Activated CD4-positive, alpha-beta T cell treated with anti-CD3 and anti-CD28 coated beads for 36 hours (primary cell): ENCODE results near the gene CFB. TPM values are rescaled to one million over a fixed set of nuclear protein-coding genes. Genes with fewer than 3 reads are reported as not detected.
"Not testable (repeated sequence)": the region's sequence is repeated elsewhere in the genome, so short reads cannot be mapped to it uniquely, and the experiment has no call there.

ENCODE experiments used
- ATAC-seq: fragments of 200-7000 bp; cut with Tn5 transposase; one replicate; pipeline ENCODE4 v1.10.0; 2021; ENCODE audit warnings: mild to moderate bottlenecking, moderate library complexity
- CTCF ChIA-PET: fragments of 350-600 bp; sonication (Branson Sonifier 250); formaldehyde crosslinking; loops from one replicate; lab custom pipeline; 2021; ENCODE audit warnings: antibody characterized with exemption; lab: Charles Lee
- POLR2A ChIA-PET: fragments of 350-600 bp; sonication (Branson Sonifier 250); formaldehyde crosslinking; loops from one replicate; lab custom pipeline; 2021; ENCODE audit warnings: antibody characterized with exemption, inconsistent platforms; lab: Charles Lee
- DNase-seq: peaks from one replicate; pipeline ENCODE4 v3.0.0-alpha.2; 2020
- H3K27ac Mint-ChIP-seq: one replicate; pipeline ENCODE4 v1.8.0; 2021; ENCODE audit warnings: mixed read lengths
- H3K27me3 Mint-ChIP-seq: one replicate; pipeline ENCODE4 v1.8.0; 2021; ENCODE audit warnings: mixed read lengths
- H3K36me3 Mint-ChIP-seq: one replicate; pipeline ENCODE4 v1.8.0; 2021; ENCODE audit warnings: low read depth, mixed read lengths
- H3K4me1 Mint-ChIP-seq: one replicate; pipeline ENCODE4 v1.8.0; 2021; ENCODE audit warnings: mixed read lengths
- H3K4me3 Mint-ChIP-seq: one replicate; pipeline ENCODE4 v1.8.0; 2021; ENCODE audit warnings: mild to moderate bottlenecking, moderate library complexity, mixed read lengths
- H3K9me3 Mint-ChIP-seq: one replicate; pipeline ENCODE4 v1.8.0; 2021; ENCODE audit warnings: low read depth, mixed read lengths
- intact Hi-C, 2 experiments: fragments of 100-400 bp; cut with DNase I in 1 of 2; cut with micrococcal nuclease in 1 of 2; formaldehyde crosslinking; loops; one replicate each; pipeline versions ENCODE4 v1.14.2 to v1.15.1; 2022 to 2024; cut with DNase I, micrococcal nuclease
- total RNA-seq, 2 experiments: library from RNA; stranded (reverse); gene quantifications; one replicate each; pipeline ENCODE4 v1.2.3, GENCODE V29; 2021

The CFB gene
- total RNA-seq, 2 experiments from 2014 or later = 0.69 to 0.96 TPM

DNA sequence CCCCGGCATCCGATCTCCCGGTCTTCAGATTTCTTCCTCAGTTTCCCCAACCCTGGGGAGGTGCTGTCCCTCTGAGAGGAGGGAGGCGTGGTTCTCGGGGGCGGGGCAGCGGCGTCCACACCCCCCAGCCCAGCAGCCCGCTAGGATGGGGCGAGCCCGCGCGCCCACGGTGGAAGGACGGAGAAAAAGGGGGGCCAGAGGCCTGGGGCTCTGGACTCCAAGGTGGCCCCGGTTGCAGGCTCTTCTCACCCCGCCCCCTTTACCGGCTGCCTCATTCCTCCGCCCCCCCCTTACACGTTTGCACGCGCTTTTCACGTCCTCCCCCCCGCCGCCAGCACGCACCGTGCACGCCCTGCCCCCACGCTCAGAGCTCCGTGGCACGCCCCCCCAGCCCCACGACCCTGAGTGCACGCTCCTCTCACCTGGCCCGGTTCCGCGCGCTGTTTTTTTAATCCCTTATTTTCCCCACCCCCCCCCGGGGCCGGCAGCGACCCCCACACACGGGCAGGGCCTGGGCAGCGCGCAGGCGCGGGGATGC is 44.4 kb upstream of the CFB start:
- POLR2A ChIA-PET = no interaction called here
- Mint-ChIP-seq H3K4me3 (peak overlapping the region; percentile 69), H3K27me3 (no peaks in the 10 kb centered on the region), H3K36me3 (peaks cover 3% of the 10 kb centered on the region), H3K27ac (peak overlapping the region; percentile 47), H3K9me3 (no peaks in the 10 kb centered on the region), H3K4me1 (peaks cover 26% of the 10 kb centered on the region)
- CTCF ChIA-PET = no interaction called here
- peak; percentile 3 for ATAC-seq
- DNase-seq = peak; percentile 79
- intact Hi-C loops = loop anchor here in 1 of 2 experiments (5.0 kb wide), 1 partner anchor 51 kb away; no protein-coding TSS in a partner anchor

- Mint-ChIP-seq H3K27me3 (no peaks in the 10 kb centered on the region), H3K4me3 (peak within 1 kb of the TSS; percentile 69), H3K27ac (peak within 1 kb of the TSS; percentile 78), H3K4me1 (peaks cover 25% of the 10 kb centered on the region), H3K9me3 (no peaks in the 10 kb centered on the region), H3K36me3 (peaks cover 2% of the 10 kb centered on the region)
- DNase-seq (peak; percentile 92), ATAC-seq (peak; percentile 63)
- POLR2A ChIA-PET = interaction anchor here (0.9 kb wide), 1 partner anchor 56 kb away, joined by 3 read pairs; no protein-coding TSS in a partner anchor
- intact Hi-C loops = loop anchor here (1.0 to 5.0 kb wide), 4 partner anchors 9 to 70 kb away; partner anchors contain the start of genes DXO (in 1 of the 2) and NEU1 (in 1 of the 2)
- CTCF ChIA-PET = interaction anchor here (0.6 to 1.1 kb wide), 3 partner anchors 28 to 235 kb away, joined by 3 to 4 read pairs (median 4); no protein-coding TSS in a partner anchor
Measured at GRCh38 chr6:31901953-31902643, 43.8 kb upstream of the CFB start, which contains the start of gene ZBTB12. TSS of gene ZBTB12 (minus strand) at chr6:31902086. CDS start at chr6:31901305, 781 bp downstream.

GRCh38 chr6:31903957-31904356 is 41.9 kb upstream of the CFB start:
- DNase-seq (no peak), ATAC-seq (no peak)
- intact Hi-C loops = loop anchor here in 1 of 2 experiments (5.0 kb wide), 1 partner anchor 48 kb away; no protein-coding TSS in a partner anchor
- Mint-ChIP-seq H3K27ac (no peak overlapping the region), H3K9me3 (no peaks in the 10 kb centered on the region), H3K36me3 (peaks cover 2% of the 10 kb centered on the region), H3K27me3 (no peaks in the 10 kb centered on the region), H3K4me1 (peaks cover 25% of the 10 kb centered on the region), H3K4me3 (no peak overlapping the region)
- ChIA-PET CTCF (interaction anchor here (0.6 to 1.6 kb wide), 4 partner anchors 21 to 211 kb away, joined by 3 to 6 read pairs (median 4); no protein-coding TSS in a partner anchor), POLR2A (no interaction called here)

- H3K27ac Mint-ChIP-seq = no peak overlapping the region
- H3K36me3 Mint-ChIP-seq = no peaks in the 10 kb centered on the region
- H3K9me3 Mint-ChIP-seq = no peaks in the 10 kb centered on the region
- CTCF ChIA-PET = interaction anchor here (1.1 to 1.6 kb wide), 2 partner anchors 47 to 75 kb away, joined by 3 to 6 read pairs; no protein-coding TSS in a partner anchor
- no peaks in the 10 kb centered on the region for H3K27me3 Mint-ChIP-seq
- H3K4me1 Mint-ChIP-seq = peaks cover 15% of the 10 kb centered on the region
- ATAC-seq (no peak), DNase-seq (no peak)
- intact Hi-C loops = no loop called here
- POLR2A ChIA-PET = interaction anchor here (1.2 kb wide), 1 partner anchor 82 kb away, joined by 3 read pairs; no protein-coding TSS in a partner anchor
- H3K4me3 Mint-ChIP-seq = no peak overlapping the region
Measured at GRCh38 chr6:31905041-31905440, 40.9 kb upstream of the CFB start.

DNA sequence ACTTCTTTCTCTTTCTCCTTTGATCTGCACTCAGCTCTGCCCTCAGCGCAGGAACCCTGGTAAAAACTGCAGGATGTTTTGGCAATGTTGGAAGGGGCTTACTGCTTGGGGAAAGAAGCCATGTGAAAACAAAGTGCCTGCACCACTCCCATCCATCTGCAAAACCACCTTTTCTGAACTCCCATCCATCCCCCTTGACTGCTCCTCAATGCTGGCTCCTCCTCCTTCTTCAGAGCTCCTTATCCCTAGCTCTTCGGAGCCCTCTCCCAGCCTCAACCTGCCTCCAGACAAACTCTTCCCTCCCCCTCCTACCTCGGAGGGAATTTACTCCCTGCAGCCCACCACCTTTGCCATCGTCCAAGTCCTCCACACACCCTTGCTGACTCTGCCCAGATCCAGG is 39.8 kb upstream of the CFB start:
- Mint-ChIP-seq H3K27me3 (no peaks in the 10 kb centered on the region), H3K4me3 (no peak overlapping the region), H3K9me3 (no peaks in the 10 kb centered on the region), H3K4me1 (peaks cover 20% of the 10 kb centered on the region), H3K27ac (no peak overlapping the region), H3K36me3 (no peaks in the 10 kb centered on the region)
- no peak for ATAC-seq
- no peak for DNase-seq
- POLR2A ChIA-PET = no interaction called here
- CTCF ChIA-PET = interaction anchor here (1.2 to 1.4 kb wide), 2 partner anchors 15 to 46 kb away, joined by 3 to 5 read pairs; no protein-coding TSS in a partner anchor
- intact Hi-C loops = no loop called here

DNA sequence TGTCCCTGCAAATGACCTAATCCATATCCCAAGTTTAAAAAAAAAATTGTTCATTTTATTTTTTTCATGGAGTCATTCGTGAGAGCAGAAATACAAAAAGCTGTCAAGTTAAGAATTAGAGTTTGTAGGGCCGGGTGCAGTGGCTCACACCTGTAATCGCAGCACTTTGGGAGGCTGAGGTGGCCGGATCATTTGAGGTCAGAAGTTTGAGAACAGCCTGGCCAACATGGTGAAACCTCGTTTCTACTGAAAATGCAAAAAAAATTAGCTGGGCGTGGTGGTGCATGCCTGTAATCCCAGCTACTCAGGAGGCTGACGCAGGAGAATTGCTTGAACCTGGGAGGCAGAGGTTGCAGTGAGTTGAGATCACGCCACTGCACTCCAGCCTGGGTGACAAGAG is 39.2 kb upstream of the CFB start:
- ATAC-seq, H3K4me3 Mint-ChIP-seq, H3K27ac Mint-ChIP-seq, H3K9me3 Mint-ChIP-seq, POLR2A ChIA-PET, intact Hi-C loops, DNase-seq, H3K27me3 Mint-ChIP-seq, H3K36me3 Mint-ChIP-seq: not testable (repeated sequence)
- CTCF ChIA-PET = interaction anchor here (1.2 to 1.4 kb wide), 2 partner anchors 16 to 46 kb away, joined by 3 to 5 read pairs; no protein-coding TSS in a partner anchor
- peaks cover 22% of the 10 kb centered on the region for H3K4me1 Mint-ChIP-seq

GRCh38 chr6:31907158-31907813 is 38.6 kb upstream of the CFB start:
- no peaks in the 10 kb centered on the region for H3K36me3 Mint-ChIP-seq
- ATAC-seq (no peak), DNase-seq (peak; percentile 34)
- POLR2A ChIA-PET = no interaction called here
- H3K27me3 Mint-ChIP-seq = no peaks in the 10 kb centered on the region
- peaks cover 26% of the 10 kb centered on the region for H3K4me1 Mint-ChIP-seq
- no peak overlapping the region for H3K27ac Mint-ChIP-seq
- no peak overlapping the region for H3K4me3 Mint-ChIP-seq
- CTCF ChIA-PET = interaction anchor here (1.2 to 1.4 kb wide), 2 partner anchors 16 to 45 kb away, joined by 3 to 5 read pairs; no protein-coding TSS in a partner anchor
- H3K9me3 Mint-ChIP-seq = no peaks in the 10 kb centered on the region
- intact Hi-C loops = no loop called here

- intact Hi-C loops, H3K36me3 Mint-ChIP-seq, H3K9me3 Mint-ChIP-seq, CTCF ChIA-PET, H3K4me3 Mint-ChIP-seq, POLR2A ChIA-PET, ATAC-seq, H3K27ac Mint-ChIP-seq, DNase-seq, H3K27me3 Mint-ChIP-seq: not testable (repeated sequence)
- peaks cover 20% of the 10 kb centered on the region for H3K4me1 Mint-ChIP-seq
Measured at GRCh38 chr6:31908255-31908654, 37.6 kb upstream of the CFB start.

- no peaks in the 10 kb centered on the region for H3K36me3 Mint-ChIP-seq
- intact Hi-C loops = no loop called here
- H3K27ac Mint-ChIP-seq = no peak overlapping the region
- CTCF ChIA-PET = no interaction called here
- DNase-seq (no peak), ATAC-seq (peak; percentile 57)
- no peak overlapping the region for H3K4me3 Mint-ChIP-seq
- peaks cover 20% of the 10 kb centered on the region for H3K4me1 Mint-ChIP-seq
- no peaks in the 10 kb centered on the region for H3K9me3 Mint-ChIP-seq
- POLR2A ChIA-PET = no interaction called here
- H3K27me3 Mint-ChIP-seq = no peaks in the 10 kb centered on the region
Measured at GRCh38 chr6:31908791-31909190, 37.1 kb upstream of the CFB start.

GRCh38 chr6:31909298-31909697 is 36.6 kb upstream of the CFB start:
- H3K36me3 Mint-ChIP-seq, H3K27ac Mint-ChIP-seq, H3K27me3 Mint-ChIP-seq, CTCF ChIA-PET, intact Hi-C loops, H3K4me3 Mint-ChIP-seq, ATAC-seq, H3K9me3 Mint-ChIP-seq, DNase-seq: not testable (repeated sequence)
- peaks cover 20% of the 10 kb centered on the region for H3K4me1 Mint-ChIP-seq
- POLR2A ChIA-PET = interaction anchor here (0.6 kb wide), 1 partner anchor 170 kb away, joined by 3 read pairs; no protein-coding TSS in a partner anchor
